Suprapubic skin (tissue), 4 donors: ENCODE data around the gene ZCCHC7. TPM values are rescaled to one million over a fixed set of nuclear protein-coding genes. Genes with fewer than 3 reads are reported as not detected.
A peak's percentile ranks its signal among the peaks of the same experiment; 100 is the strongest.
"Not testable (repeated sequence)": the region's sequence is repeated elsewhere in the genome, so short reads cannot be mapped to it uniquely, and the experiment has no call there.

Experiments used
- DNase-seq, 2 donors: peaks; one replicate each; pipeline ENCODE4 v3.0.0-alpha.2; 2019; ENCODE audit warnings: low spot score in 2 of 2
- H3K27ac ChIP-seq: fragments of 200-600 bp; sonication (generic); one replicate; pipeline ENCODE4 v1.5.1; 2019
- H3K27me3 ChIP-seq: fragments of 200-600 bp; sonication (generic); one replicate; pipeline ENCODE4 v1.5.1; 2019
- H3K36me3 ChIP-seq: fragments of 200-600 bp; sonication (generic); one replicate; pipeline ENCODE4 v1.5.1; 2019
- H3K4me1 ChIP-seq: fragments of 200-600 bp; sonication (generic); one replicate; pipeline ENCODE4 v1.5.1; 2019
- H3K4me3 ChIP-seq: fragments of 200-600 bp; sonication (generic); one replicate; pipeline ENCODE4 v1.5.1; 2019; ENCODE audit warnings: mild to moderate bottlenecking
- H3K9me3 ChIP-seq: fragments of 200-600 bp; sonication (generic); one replicate; pipeline ENCODE4 v1.5.1; 2019
- EP300 ChIP-seq: sonication (generic); formaldehyde crosslinking; IDR thresholded peaks from one replicate; pipeline ENCODE4 v1.6.1; 2017; ENCODE audit warnings: antibody characterized with exemption
- POLR2A ChIP-seq, 2 donors: fragments of 450-650 bp; IDR thresholded peaks; one replicate each; pipeline ENCODE4 v1.6.1; 2017; ENCODE audit warnings: antibody characterized with exemption in 2 of 2, mild to moderate bottlenecking in 2 of 2, moderate library complexity in 2 of 2
- POLR2AphosphoS5 ChIP-seq, 3 donors: sonication (generic); formaldehyde crosslinking; IDR thresholded peaks; one replicate each; pipeline ENCODE4 v1.6.1; 2017; ENCODE audit warnings: antibody characterized with exemption in 3 of 3
- WGBS: methylation state at CpG from one replicate; pipeline ENCODE4 v1.1.5; 2018; 5-methylcytosine and 5-hydroxymethylcytosine counted together
- total RNA-seq, 4 donors: library from RNA; depleted of rRNA; stranded (reverse); fragments of >200 nt; gene quantifications; one replicate each; pipeline ENCODE4 v1.1.0, GENCODE V29; 2016
- TF ChIP-seq, protein P1 (sequence below), 2 donors: fragments of 200-600 bp in 1 of 2; fragments of 450-650 bp in 1 of 2; sonication (generic) in 1 of 2; IDR thresholded peaks; one replicate each; pipeline ENCODE4 v1.5.1; 2016 to 2019; ENCODE audit warnings: antibody characterized with exemption in 2 of 2, mild to moderate bottlenecking in 1 of 2, moderate library complexity in 1 of 2

ZCCHC7 gene
- total RNA-seq, 4 donors from 2014 or later: 16.3 to 37.6 (median 20.4) TPM

DNA sequence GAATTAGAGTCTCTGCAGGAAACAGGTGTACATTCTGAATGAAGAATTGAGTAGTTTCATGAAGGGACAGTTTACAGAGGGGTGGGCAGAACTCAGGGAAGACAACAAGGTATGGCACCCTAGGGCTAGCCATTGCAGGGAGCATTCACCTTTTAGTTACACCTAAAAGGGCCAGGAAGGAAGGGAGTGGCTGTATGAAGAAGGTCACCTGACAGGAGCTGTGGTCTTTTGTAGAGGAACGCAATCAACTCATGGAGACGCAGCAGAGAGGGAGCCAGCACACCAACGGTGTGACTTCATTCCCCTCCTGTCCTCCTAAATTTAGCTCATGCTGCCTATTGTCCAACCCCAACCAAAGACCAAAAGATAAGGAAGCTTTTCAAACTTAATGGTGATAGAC lies 12.7 kb upstream of the ZCCHC7 start:
- no peak overlapping the region for H3K27ac ChIP-seq
- TF ChIP-seq, protein P1, sequence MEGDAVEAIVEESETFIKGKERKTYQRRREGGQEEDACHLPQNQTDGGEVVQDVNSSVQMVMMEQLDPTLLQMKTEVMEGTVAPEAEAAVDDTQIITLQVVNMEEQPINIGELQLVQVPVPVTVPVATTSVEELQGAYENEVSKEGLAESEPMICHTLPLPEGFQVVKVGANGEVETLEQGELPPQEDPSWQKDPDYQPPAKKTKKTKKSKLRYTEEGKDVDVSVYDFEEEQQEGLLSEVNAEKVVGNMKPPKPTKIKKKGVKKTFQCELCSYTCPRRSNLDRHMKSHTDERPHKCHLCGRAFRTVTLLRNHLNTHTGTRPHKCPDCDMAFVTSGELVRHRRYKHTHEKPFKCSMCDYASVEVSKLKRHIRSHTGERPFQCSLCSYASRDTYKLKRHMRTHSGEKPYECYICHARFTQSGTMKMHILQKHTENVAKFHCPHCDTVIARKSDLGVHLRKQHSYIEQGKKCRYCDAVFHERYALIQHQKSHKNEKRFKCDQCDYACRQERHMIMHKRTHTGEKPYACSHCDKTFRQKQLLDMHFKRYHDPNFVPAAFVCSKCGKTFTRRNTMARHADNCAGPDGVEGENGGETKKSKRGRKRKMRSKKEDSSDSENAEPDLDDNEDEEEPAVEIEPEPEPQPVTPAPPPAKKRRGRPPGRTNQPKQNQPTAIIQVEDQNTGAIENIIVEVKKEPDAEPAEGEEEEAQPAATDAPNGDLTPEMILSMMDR (IDR thresholded peaks at IDR 0.05): no peak
- no peak for TF ChIP-seq POLR2A (IDR thresholded peaks at IDR 0.05)
- TF ChIP-seq EP300: no peak
- TF ChIP-seq POLR2AphosphoS5 (IDR thresholded peaks at IDR 0.05): no peak
- H3K36me3 ChIP-seq: no peaks in the 10 kb centered on the region
- 73% methylated on average over 3 of the region's 3 CpGs for WGBS
- no peaks in the 10 kb centered on the region for H3K4me1 ChIP-seq
- H3K9me3 ChIP-seq: no peaks in the 10 kb centered on the region
- H3K27me3 ChIP-seq: peaks cover 7% of the 10 kb centered on the region
- H3K4me3 ChIP-seq: no peak overlapping the region
- DNase-seq: no peak

DNA sequence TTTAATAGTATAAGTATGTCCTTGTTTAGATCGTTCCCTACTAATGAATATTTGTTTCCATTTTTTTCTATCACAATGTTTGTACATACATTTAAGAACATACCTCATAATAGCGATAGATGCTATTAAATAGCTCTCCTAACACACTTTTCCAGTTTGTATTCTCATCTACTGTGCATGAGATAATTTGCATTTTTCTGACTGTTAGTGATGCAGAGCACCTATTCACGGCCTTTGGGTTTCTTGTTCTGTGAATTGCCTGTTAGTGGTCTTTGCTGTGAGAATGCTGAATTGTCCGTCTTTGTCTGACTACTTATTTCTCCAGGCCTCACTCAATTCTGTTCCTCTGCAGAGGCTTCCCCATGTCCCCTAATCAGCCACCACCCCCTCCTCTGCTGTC lies 5.9 kb upstream of the ZCCHC7 start:
- H3K9me3 ChIP-seq, H3K27ac ChIP-seq, DNase-seq, H3K4me3 ChIP-seq, H3K4me1 ChIP-seq, H3K36me3 ChIP-seq, H3K27me3 ChIP-seq: not testable (repeated sequence)
- WGBS: 96% methylated on average over 4 of the region's 4 CpGs

DNA sequence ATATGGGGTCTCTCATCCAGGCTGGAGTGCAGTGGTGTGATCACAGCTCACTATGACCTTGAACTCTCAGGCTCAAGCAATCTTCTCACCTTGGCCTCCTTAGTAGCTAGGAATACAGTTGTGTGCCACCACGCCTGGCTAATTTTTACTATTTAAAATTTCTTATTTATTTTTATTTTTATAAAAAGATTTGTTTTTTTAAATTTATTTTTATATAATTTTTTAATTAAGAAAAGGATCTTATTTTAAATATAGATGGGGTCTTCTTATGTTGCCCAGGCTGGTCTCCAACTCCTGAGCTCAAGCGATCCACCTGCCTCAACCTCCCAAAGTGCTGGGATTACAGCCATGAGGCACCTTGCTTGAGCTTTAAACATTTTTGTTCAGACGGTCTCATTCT lies 2.4 kb upstream of the ZCCHC7 start:
- WGBS: 95% methylated on average over 3 of the region's 3 CpGs
- Histone ChIP-seq H3K27ac (no peak overlapping the region), H3K4me3 (no peak overlapping the region), H3K4me1 (peaks cover 24% of the 10 kb centered on the region), H3K36me3 (no peaks in the 10 kb centered on the region), H3K9me3 (no peaks in the 10 kb centered on the region), H3K27me3 (no peaks in the 10 kb centered on the region)
- no peak for DNase-seq
- TF ChIP-seq POLR2A (IDR thresholded peaks at IDR 0.05) (no peak), EP300 (no peak), POLR2AphosphoS5 (IDR thresholded peaks at IDR 0.05) (no peak)
- TF ChIP-seq, protein P1 (IDR thresholded peaks at IDR 0.05): no peak

DNA sequence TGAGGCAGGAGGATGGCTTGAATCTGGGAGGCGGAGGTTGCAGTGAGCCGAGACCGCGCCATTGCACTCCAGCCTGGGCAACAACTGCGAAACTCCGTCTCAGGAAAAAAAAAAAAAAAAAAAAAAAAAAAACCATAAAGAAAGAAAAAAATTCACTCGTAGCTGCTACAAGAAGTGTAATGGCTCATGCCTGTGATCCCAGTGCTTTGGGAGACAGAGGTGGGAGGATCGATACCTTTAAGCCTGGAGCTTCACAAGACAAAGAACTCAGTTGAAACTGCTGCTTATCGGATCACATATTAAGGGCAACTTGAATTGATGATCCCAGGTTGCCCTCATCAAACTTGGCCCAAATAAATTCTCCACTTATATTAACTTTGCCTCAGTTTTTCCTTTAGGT lies 1.0 kb upstream of the ZCCHC7 start:
- Histone ChIP-seq H3K4me1 (peaks cover 24% of the 10 kb centered on the region), H3K27me3 (no peaks in the 10 kb centered on the region), H3K27ac (no peak overlapping the region), H3K9me3 (no peaks in the 10 kb centered on the region), H3K36me3 (no peaks in the 10 kb centered on the region), H3K4me3 (peak overlapping the region; percentile 72)
- TF ChIP-seq POLR2AphosphoS5 (IDR thresholded peaks at IDR 0.05) (no peak), POLR2A (IDR thresholded peaks at IDR 0.05) (no peak), EP300 (no peak)
- TF ChIP-seq, protein P1 (IDR thresholded peaks at IDR 0.05): no peak
- WGBS: 97% methylated on average over 9 of the region's 9 CpGs
- no peak for DNase-seq

DNA sequence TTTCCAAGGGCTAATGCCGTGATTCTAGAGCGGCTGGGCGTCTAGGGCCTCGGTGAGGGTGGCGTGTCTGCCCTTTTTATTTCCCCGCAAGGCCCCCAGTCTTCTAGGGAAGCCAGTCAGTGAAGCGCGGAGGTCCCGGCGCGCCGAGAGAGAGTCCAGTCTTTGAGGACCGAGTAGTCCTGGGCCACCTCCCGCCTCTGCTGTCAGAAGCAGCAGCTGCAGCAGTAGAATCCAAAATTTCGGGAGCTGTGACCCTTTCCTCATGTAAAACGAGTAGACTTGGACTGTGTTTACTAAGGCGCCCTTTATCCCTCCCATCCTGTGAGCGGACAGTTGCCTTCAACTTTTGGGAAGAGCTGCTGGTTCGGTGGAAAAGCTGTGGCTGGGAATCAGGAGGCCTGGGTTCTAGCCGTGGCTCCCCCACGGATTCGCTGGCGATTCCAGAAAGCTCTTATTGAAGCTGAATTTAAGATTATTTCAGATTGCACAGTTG lies 515 bp downstream of the ZCCHC7 start:
- WGBS: 0% methylated on average over 14 of the region's 23 CpGs
- H3K36me3 ChIP-seq, H3K9me3 ChIP-seq, H3K27me3 ChIP-seq: not testable (repeated sequence)
- Histone ChIP-seq H3K4me3 (peak overlapping the region; percentile 72), H3K4me1 (peaks cover 24% of the 10 kb centered on the region), H3K27ac (peak overlapping the region; percentile 87)
- peak; percentile 79 to 82 for DNase-seq

DNA sequence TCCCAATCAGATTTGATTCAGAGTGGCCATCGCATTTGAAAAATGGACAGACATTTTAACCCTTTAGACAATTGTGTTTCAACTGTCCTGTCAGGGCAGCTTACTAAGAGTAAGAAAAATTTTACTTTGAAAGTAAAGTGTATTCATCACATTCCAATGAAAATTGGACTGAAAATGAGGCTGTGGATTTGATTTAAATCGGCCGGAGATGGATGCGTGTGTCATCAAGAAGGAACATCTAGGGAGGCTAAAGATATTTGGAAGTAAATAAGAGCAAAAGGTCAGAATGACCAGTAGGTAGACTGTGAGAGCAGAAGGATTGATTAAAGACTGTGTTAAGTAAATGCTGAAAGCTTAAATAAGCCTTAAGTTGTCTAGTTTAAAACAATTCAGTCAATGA lies 1.5 kb downstream of the ZCCHC7 start:
- no peaks in the 10 kb centered on the region for H3K27me3 ChIP-seq
- peaks cover 3% of the 10 kb centered on the region for H3K36me3 ChIP-seq
- TF ChIP-seq, protein P1 (IDR thresholded peaks at IDR 0.05): no peak
- TF ChIP-seq POLR2A (IDR thresholded peaks at IDR 0.05): no peak
- 69% methylated on average over 4 of the region's 4 CpGs for WGBS
- DNase-seq: no peak
- H3K9me3 ChIP-seq: no peaks in the 10 kb centered on the region
- no peak overlapping the region for H3K27ac ChIP-seq
- H3K4me3 ChIP-seq: peak overlapping the region; percentile 72
- peaks cover 24% of the 10 kb centered on the region for H3K4me1 ChIP-seq
